HepG2 (cell line): ENCODE results near the gene THRAP3. TPM values are rescaled to one million over a fixed set of nuclear protein-coding genes. Genes with fewer than 3 reads are reported as not detected.

Experiments
- DR1 ChIP-seq: sonication (generic); formaldehyde crosslinking; IDR thresholded peaks from 2 replicates; pipeline ENCODE4 v1.8.0; 2021; ENCODE audit warnings: mild to moderate bottlenecking, missing genetic modification reagents, inconsistent platforms
- MIXL1 ChIP-seq: IDR thresholded peaks from 2 replicates; pipeline ENCODE4 v1.6.1; 2016
- NR0B2 ChIP-seq: sonication (generic); formaldehyde crosslinking; IDR thresholded peaks from 2 replicates; pipeline ENCODE4 v1.4.0; 2020; ENCODE audit warnings: mild to moderate bottlenecking, missing genetic modification reagents
- NR3C1 ChIP-seq: sonication (generic); formaldehyde crosslinking; IDR thresholded peaks from 2 replicates; pipeline ENCODE4 v1.4.0; 2020; ENCODE audit warnings: missing genetic modification reagents
- PHF20 ChIP-seq: sonication (generic); formaldehyde crosslinking; IDR thresholded peaks from 2 replicates; pipeline ENCODE4 v1.5.0; 2020; ENCODE audit warnings: mild to moderate bottlenecking, missing genetic modification reagents
- PLRG1 ChIP-seq: fragments of 450-650 bp; conservative IDR thresholded peaks from 2 replicates; pipeline ENCODE4 v1.6.1; 2016
- REST ChIP-seq, 2 experiments: IDR thresholded peaks; 2 replicates each; pipeline ENCODE4 v1.6.1; 2011 to 2012; ENCODE audit warnings: low read length in 2 of 2, borderline replicate concordance in 1 of 2, low read depth in 1 of 2, mild to moderate bottlenecking in 1 of 2, moderate library complexity in 1 of 2
- SOX13 ChIP-seq, 3 experiments: fragments of 450-650 bp in 1 of 3; sonication (generic) in 1 of 3; formaldehyde crosslinking in 1 of 3; IDR thresholded peaks in 2 of 3; conservative IDR thresholded peaks in 1 of 3; 2 replicates each; pipeline versions ENCODE4 v1.5.0 to v1.6.1; 2016 to 2020; ENCODE audit warnings: antibody characterized with exemption in 1 of 3, mild to moderate bottlenecking in 1 of 3, missing compliant biosample characterization in 1 of 3, missing genetic modification reagents in 1 of 3, moderate library complexity in 1 of 3
- YY1 ChIP-seq: IDR thresholded peaks from 2 replicates; pipeline ENCODE4 v1.6.1; 2011; ENCODE audit warnings: low read length, low read depth, moderate library complexity, mild to moderate bottlenecking; ENCODE audit not compliant: insufficient read depth, insufficient replicate concordance
- ZBTB2 ChIP-seq: sonication (generic); formaldehyde crosslinking; IDR thresholded peaks from 2 replicates; pipeline ENCODE4 v1.8.0; 2022; ENCODE audit warnings: low read depth, missing genetic modification reagents
- ZFP41 ChIP-seq: sonication (generic); formaldehyde crosslinking; IDR thresholded peaks from 2 replicates; pipeline ENCODE4 v1.4.0; 2020; ENCODE audit warnings: mild to moderate bottlenecking, missing genetic modification reagents, borderline replicate concordance
- ZNF143 ChIP-seq: sonication (generic); formaldehyde crosslinking; IDR thresholded peaks from 2 replicates; pipeline ENCODE4 v1.4.0; 2020; ENCODE audit warnings: missing genetic modification reagents
- ZNF563 ChIP-seq: sonication (generic); formaldehyde crosslinking; IDR thresholded peaks from 2 replicates; pipeline ENCODE4 v1.8.0; 2022; ENCODE audit warnings: mild to moderate bottlenecking, moderate library complexity, missing genetic modification reagents
- ZNF570 ChIP-seq: sonication (generic); formaldehyde crosslinking; IDR thresholded peaks from 2 replicates; pipeline ENCODE4 v1.4.0; 2020; ENCODE audit warnings: mild to moderate bottlenecking, missing genetic modification reagents, borderline replicate concordance
- ZNF660 ChIP-seq: sonication (generic); formaldehyde crosslinking; IDR thresholded peaks from 2 replicates; pipeline ENCODE4 v1.5.1; 2020; ENCODE audit warnings: mild to moderate bottlenecking, low read depth, missing genetic modification reagents, borderline replicate concordance
- ZSCAN22 ChIP-seq: sonication (generic); formaldehyde crosslinking; IDR thresholded peaks from 2 replicates; pipeline ENCODE4 v1.4.0; 2020; ENCODE audit warnings: mild to moderate bottlenecking, missing genetic modification reagents
- ZSCAN25 ChIP-seq: sonication (generic); formaldehyde crosslinking; IDR thresholded peaks from 2 replicates; pipeline ENCODE4 v1.8.0; 2022; ENCODE audit warnings: mild to moderate bottlenecking, missing genetic modification reagents
- polyA plus RNA-seq, 8 experiments: library from polyadenylated mRNA; depleted of rRNA in 3 of 8; stranded (reverse) in 7 of 8; unstranded in 1 of 8; fragments of >200 nt; fragmentation: Illumina TruSeq in 4 of 8; extraction: Trizol in 4 of 8; gene quantifications; 2 replicates each; pipeline versions ENCODE4 v1.2.1 to v1.2.3, GENCODE V29; 2011 to 2016; ENCODE audit warnings: low read depth in 4 of 8, missing spikeins in 1 of 8, mixed read lengths in 1 of 8; ENCODE audit not compliant: insufficient read depth in 1 of 8
- total RNA-seq, 5 experiments: library from RNA; depleted of rRNA; stranded (reverse); fragments of >200 nt; fragmentation: Illumina TruSeq; extraction: Trizol; gene quantifications; 2 replicates each; pipeline ENCODE4 v1.2.3, GENCODE V29; 2016; ENCODE audit warnings: low read depth in 1 of 5
- TF ChIP-seq, protein P1 (sequence below): sonication (generic); formaldehyde crosslinking; IDR thresholded peaks from 2 replicates; pipeline ENCODE4 v1.5.1; 2020; ENCODE audit warnings: mild to moderate bottlenecking, missing genetic modification reagents, borderline replicate concordance

Gene THRAP3
- total and polyA plus RNA-seq, 2 of the 13 experiments (the other 11 are each of a cell fraction or from before 2014, with no cell fraction given) = 45.0 to 92.6 TPM

- 0 out of 2 replicates have a peak, but pooled peaks have one; percentile 14 for TF ChIP-seq ZNF563 (CRISPR knock-in tag)
- TF ChIP-seq SOX13 (IDR thresholded peaks at IDR 0.05) = peak; percentile 51; the same call in 1 of the 2 replicates
- no peak for TF ChIP-seq SOX13 (CRISPR knock-in tag; conservative IDR thresholded peaks at IDR 0.05 in 1 of 2, IDR thresholded peaks at IDR 0.05 in 1 of 2)
- TF ChIP-seq, protein P1, sequence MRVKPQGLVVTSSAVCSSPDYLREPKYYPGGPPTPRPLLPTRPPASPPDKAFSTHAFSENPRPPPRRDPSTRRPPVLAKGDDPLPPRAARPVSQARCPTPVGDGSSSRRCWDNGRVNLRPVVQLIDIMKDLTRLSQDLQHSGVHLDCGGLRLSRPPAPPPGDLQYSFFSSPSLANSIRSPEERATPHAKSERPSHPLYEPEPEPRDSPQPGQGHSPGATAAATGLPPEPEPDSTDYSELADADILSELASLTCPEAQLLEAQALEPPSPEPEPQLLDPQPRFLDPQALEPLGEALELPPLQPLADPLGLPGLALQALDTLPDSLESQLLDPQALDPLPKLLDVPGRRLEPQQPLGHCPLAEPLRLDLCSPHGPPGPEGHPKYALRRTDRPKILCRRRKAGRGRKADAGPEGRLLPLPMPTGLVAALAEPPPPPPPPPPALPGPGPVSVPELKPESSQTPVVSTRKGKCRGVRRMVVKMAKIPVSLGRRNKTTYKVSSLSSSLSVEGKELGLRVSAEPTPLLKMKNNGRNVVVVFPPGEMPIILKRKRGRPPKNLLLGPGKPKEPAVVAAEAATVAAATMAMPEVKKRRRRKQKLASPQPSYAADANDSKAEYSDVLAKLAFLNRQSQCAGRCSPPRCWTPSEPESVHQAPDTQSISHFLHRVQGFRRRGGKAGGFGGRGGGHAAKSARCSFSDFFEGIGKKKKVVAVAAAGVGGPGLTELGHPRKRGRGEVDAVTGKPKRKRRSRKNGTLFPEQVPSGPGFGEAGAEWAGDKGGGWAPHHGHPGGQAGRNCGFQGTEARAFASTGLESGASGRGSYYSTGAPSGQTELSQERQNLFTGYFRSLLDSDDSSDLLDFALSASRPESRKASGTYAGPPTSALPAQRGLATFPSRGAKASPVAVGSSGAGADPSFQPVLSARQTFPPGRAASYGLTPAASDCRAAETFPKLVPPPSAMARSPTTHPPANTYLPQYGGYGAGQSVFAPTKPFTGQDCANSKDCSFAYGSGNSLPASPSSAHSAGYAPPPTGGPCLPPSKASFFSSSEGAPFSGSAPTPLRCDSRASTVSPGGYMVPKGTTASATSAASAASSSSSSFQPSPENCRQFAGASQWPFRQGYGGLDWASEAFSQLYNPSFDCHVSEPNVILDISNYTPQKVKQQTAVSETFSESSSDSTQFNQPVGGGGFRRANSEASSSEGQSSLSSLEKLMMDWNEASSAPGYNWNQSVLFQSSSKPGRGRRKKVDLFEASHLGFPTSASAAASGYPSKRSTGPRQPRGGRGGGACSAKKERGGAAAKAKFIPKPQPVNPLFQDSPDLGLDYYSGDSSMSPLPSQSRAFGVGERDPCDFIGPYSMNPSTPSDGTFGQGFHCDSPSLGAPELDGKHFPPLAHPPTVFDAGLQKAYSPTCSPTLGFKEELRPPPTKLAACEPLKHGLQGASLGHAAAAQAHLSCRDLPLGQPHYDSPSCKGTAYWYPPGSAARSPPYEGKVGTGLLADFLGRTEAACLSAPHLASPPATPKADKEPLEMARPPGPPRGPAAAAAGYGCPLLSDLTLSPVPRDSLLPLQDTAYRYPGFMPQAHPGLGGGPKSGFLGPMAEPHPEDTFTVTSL (CRISPR knock-in tag) = peak; percentile 19; the same call in 1 of the 2 replicates
- TF ChIP-seq PLRG1 = no peak
- TF ChIP-seq PHF20 (CRISPR knock-in tag) = no peak
- no peak for TF ChIP-seq ZSCAN22 (CRISPR knock-in tag)
- TF ChIP-seq ZNF660 (CRISPR knock-in tag) = no peak
- peak; percentile 80; the same call in 1 of the 2 replicates for TF ChIP-seq DR1 (CRISPR knock-in tag)
- no peak for TF ChIP-seq ZFP41 (CRISPR knock-in tag)
- TF ChIP-seq YY1 = no peak
- no peak for TF ChIP-seq ZSCAN25
- no peak for TF ChIP-seq ZNF143 (CRISPR knock-in tag)
- no peak for TF ChIP-seq NR3C1 (CRISPR knock-in tag)
- no peak for TF ChIP-seq ZNF570
- TF ChIP-seq NR0B2 = no peak
- 0 out of 2 replicates have a peak, but pooled peaks have one; percentile 32 for TF ChIP-seq ZBTB2
- no peak for TF ChIP-seq MIXL1 (CRISPR knock-in tag)
- no peak for TF ChIP-seq REST (IDR thresholded peaks at IDR 0.05; ENCODE audit: borderline replicate concordance in 1 of 2, low read depth in 1 of 2, low read length in 2 of 2)
Measured at GRCh38 chr1:36306902-36307456, 82.7 kb downstream of the THRAP3 start (continued).
